ENCODE measurements around the gene PLCD3.

GRCh38 chr17:45096141-45096540 is 36.2 kb downstream of the PLCD3 start:
- TF ChIP-seq CTCF (optimal IDR thresholded peaks at IDR 0.05 in 1 of 3, IDR thresholded peaks at IDR 0.05 in 1 of 3, conservative IDR thresholded peaks at IDR 0.05 in 1 of 3; ENCODE audit: extremely low read depth in 1 of 3, insufficient read depth in 2 of 3, low read length in 3 of 3) (peak; percentile 54 to 61 (median 57)), EZH2 (IDR thresholded peaks at IDR 0.05; ENCODE audit: low read length) (no peak)
